Astrocyte (in vitro differentiated cells and primary cell): ENCODE results near the gene KLRC4. TPM values are rescaled to one million over a fixed set of nuclear protein-coding genes. Genes with fewer than 3 reads are reported as not detected.
"Not testable (repeated sequence)": the region's sequence is repeated elsewhere in the genome, so short reads cannot be mapped to it uniquely, and the experiment has no call there.

Experiments used
- DNase-seq: peaks from one replicate; pipeline ENCODE4 v3.0.0-alpha.2; 2010; ENCODE audit warnings: low read depth
- FAIRE-seq: peaks from 2 replicates; lab custom pipeline; 2011; peaks lifted over from hg19 to GRCh38; lab: Jason Lieb, UNC
- H2AFZ ChIP-seq: 2 replicates; pipeline ENCODE4 v1.6.0; 2012; ENCODE audit warnings: low read depth, low read length, inconsistent platforms
- H3K27ac ChIP-seq: 2 replicates; pipeline ENCODE4 v1.5.1; 2011; ENCODE audit warnings: low read depth, low read length, inconsistent platforms
- H3K27me3 ChIP-seq: 2 replicates; pipeline ENCODE4 v1.6.0; 2011; ENCODE audit warnings: low read length, inconsistent platforms; ENCODE audit not compliant: insufficient read depth
- H3K36me3 ChIP-seq: 2 replicates; pipeline ENCODE4 v1.5.1; 2011; ENCODE audit warnings: low read length, inconsistent platforms; ENCODE audit not compliant: insufficient read depth
- H3K4me1 ChIP-seq: 2 replicates; pipeline ENCODE4 v1.5.1; 2011; ENCODE audit warnings: low read length, inconsistent platforms; ENCODE audit not compliant: insufficient read depth
- H3K4me2 ChIP-seq: 2 replicates; pipeline ENCODE4 v1.6.0; 2012; ENCODE audit warnings: low read length, inconsistent platforms
- H3K4me3 ChIP-seq: 2 replicates; pipeline ENCODE4 v1.5.1; 2011; ENCODE audit warnings: low read depth, mild to moderate bottlenecking, low read length, inconsistent platforms; ENCODE audit not compliant: insufficient read depth
- H3K79me2 ChIP-seq: 2 replicates; pipeline ENCODE4 v1.6.0; 2012; ENCODE audit warnings: mild to moderate bottlenecking, low read length, inconsistent platforms; ENCODE audit not compliant: insufficient read depth
- H3K9ac ChIP-seq: 2 replicates; pipeline ENCODE4 v1.6.0; 2012; ENCODE audit warnings: mild to moderate bottlenecking, low read length, inconsistent platforms
- H3K9me3 ChIP-seq: 2 replicates; pipeline ENCODE4 v1.5.1; 2012; ENCODE audit warnings: low read depth, mild to moderate bottlenecking, low read length, inconsistent platforms; ENCODE audit not compliant: insufficient read depth
- H4K20me1 ChIP-seq: 2 replicates; pipeline ENCODE4 v1.6.0; 2012; ENCODE audit warnings: low read length, inconsistent platforms; ENCODE audit not compliant: insufficient read depth
- H3K27ac Mint-ChIP-seq: one replicate; pipeline ENCODE4 v1.8.0; 2021; ENCODE audit warnings: mild to moderate bottlenecking, mixed read lengths; ENCODE audit not compliant: unreplicated experiment
- H3K27me3 Mint-ChIP-seq: one replicate; pipeline ENCODE4 v1.8.0; 2021; ENCODE audit warnings: low read depth, mixed read lengths; ENCODE audit not compliant: unreplicated experiment
- H3K36me3 Mint-ChIP-seq: one replicate; pipeline ENCODE4 v1.8.0; 2021; ENCODE audit warnings: low read depth, mixed read lengths; ENCODE audit not compliant: unreplicated experiment
- H3K4me1 Mint-ChIP-seq: one replicate; pipeline ENCODE4 v1.8.0; 2021; ENCODE audit warnings: low read depth, mixed read lengths; ENCODE audit not compliant: unreplicated experiment
- H3K4me3 Mint-ChIP-seq: one replicate; pipeline ENCODE4 v1.8.0; 2021; ENCODE audit warnings: mild to moderate bottlenecking, moderate library complexity, mixed read lengths; ENCODE audit not compliant: unreplicated experiment
- H3K9me3 Mint-ChIP-seq: one replicate; pipeline ENCODE4 v1.8.0; 2021; ENCODE audit warnings: mild to moderate bottlenecking, mixed read lengths; ENCODE audit not compliant: unreplicated experiment
- EZH2 ChIP-seq: IDR thresholded peaks from 2 replicates; pipeline ENCODE4 v1.6.1; 2012; ENCODE audit warnings: mild to moderate bottlenecking, low read length, inconsistent platforms; ENCODE audit not compliant: insufficient read depth
- total RNA-seq: library from RNA; stranded (reverse); gene quantifications from 2 replicates; pipeline ENCODE4 v1.2.1, GENCODE V29; 2021
- TF ChIP-seq, protein P1 (sequence below): IDR thresholded peaks from 2 replicates; pipeline ENCODE4 v1.5.1; 2011; ENCODE audit warnings: low read depth, mild to moderate bottlenecking, inconsistent platforms, low read length, moderate library complexity; ENCODE audit not compliant: insufficient read depth

KLRC4 gene
- total RNA-seq, 1 donor from 2014 or later: 0.70 TPM

DNA sequence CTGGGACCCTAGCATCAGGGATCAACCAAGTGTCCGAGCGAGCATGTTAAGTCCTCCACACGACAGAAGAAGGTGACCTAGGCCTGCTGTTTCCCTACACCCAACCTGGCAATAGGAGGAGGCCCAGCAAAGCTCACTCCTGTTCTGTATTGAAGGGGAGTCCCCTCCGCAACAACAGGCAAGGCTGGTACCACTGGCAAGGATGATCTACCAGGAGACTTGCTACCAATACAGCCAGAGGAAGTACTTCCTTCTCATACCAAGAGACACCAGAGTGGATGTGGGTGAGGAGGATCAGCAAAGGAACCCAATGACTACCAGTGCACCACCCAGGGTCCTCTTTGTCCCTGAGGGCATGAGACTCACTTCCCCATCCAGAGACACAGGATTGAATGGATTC, 38.7 kb upstream of the KLRC4 start:
- H3K4me3 Mint-ChIP-seq: no peak overlapping the region
- H3K79me2 ChIP-seq: no peaks in the 10 kb centered on the region
- H3K4me3 ChIP-seq: no peak overlapping the region
- H3K27me3 ChIP-seq: no peaks in the 10 kb centered on the region
- H3K9me3 ChIP-seq: no peaks in the 10 kb centered on the region
- H3K9me3 Mint-ChIP-seq: no peaks in the 10 kb centered on the region
- no peak overlapping the region for H3K27ac ChIP-seq
- no peaks in the 10 kb centered on the region for H3K27me3 Mint-ChIP-seq
- no peak overlapping the region for H3K27ac Mint-ChIP-seq
- DNase-seq (no peak), FAIRE-seq (no peak)
- TF ChIP-seq, protein P1, sequence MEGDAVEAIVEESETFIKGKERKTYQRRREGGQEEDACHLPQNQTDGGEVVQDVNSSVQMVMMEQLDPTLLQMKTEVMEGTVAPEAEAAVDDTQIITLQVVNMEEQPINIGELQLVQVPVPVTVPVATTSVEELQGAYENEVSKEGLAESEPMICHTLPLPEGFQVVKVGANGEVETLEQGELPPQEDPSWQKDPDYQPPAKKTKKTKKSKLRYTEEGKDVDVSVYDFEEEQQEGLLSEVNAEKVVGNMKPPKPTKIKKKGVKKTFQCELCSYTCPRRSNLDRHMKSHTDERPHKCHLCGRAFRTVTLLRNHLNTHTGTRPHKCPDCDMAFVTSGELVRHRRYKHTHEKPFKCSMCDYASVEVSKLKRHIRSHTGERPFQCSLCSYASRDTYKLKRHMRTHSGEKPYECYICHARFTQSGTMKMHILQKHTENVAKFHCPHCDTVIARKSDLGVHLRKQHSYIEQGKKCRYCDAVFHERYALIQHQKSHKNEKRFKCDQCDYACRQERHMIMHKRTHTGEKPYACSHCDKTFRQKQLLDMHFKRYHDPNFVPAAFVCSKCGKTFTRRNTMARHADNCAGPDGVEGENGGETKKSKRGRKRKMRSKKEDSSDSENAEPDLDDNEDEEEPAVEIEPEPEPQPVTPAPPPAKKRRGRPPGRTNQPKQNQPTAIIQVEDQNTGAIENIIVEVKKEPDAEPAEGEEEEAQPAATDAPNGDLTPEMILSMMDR: no peak
- TF ChIP-seq EZH2: no peak
- H3K4me2 ChIP-seq: no peak overlapping the region
- H3K36me3 Mint-ChIP-seq: no peaks in the 10 kb centered on the region
- H2AFZ ChIP-seq: no peak overlapping the region
- no peaks in the 10 kb centered on the region for H3K36me3 ChIP-seq
- H3K9ac ChIP-seq: no peak overlapping the region
- H3K4me1 ChIP-seq: no peaks in the 10 kb centered on the region
- peaks cover 4% of the 10 kb centered on the region for H3K4me1 Mint-ChIP-seq
- no peaks in the 10 kb centered on the region for H4K20me1 ChIP-seq

DNA sequence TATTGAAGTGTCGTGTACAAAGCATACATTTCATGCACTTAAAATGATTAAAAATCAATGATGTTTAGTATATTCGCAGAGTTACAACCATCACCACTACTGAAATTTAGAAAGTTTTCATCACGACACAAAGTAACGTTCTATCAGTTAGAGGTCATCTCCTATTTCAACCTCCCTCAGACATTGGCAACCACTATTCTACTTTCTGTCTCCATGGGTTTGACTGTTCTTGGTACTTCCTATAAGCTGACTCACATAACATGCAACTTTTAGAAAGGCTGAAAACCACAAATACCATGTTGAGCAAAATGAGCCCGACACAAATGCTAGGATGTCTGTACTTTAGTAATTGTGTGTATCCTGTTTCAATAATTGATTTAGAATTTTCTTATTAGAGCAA, 36.5 kb upstream of the KLRC4 start:
- H3K9ac ChIP-seq, H3K4me2 ChIP-seq, H4K20me1 ChIP-seq, H3K4me1 Mint-ChIP-seq, H3K4me1 ChIP-seq, H3K36me3 ChIP-seq, H3K9me3 ChIP-seq, H3K79me2 ChIP-seq, H3K4me3 Mint-ChIP-seq, H3K27me3 Mint-ChIP-seq, H3K9me3 Mint-ChIP-seq, H3K27ac ChIP-seq, H2AFZ ChIP-seq, H3K4me3 ChIP-seq, H3K36me3 Mint-ChIP-seq, H3K27me3 ChIP-seq: not testable (repeated sequence)
- peak; percentile 10 for DNase-seq
- peak overlapping the region; percentile 72 for H3K27ac Mint-ChIP-seq
- FAIRE-seq: peak; percentile 62

DNA sequence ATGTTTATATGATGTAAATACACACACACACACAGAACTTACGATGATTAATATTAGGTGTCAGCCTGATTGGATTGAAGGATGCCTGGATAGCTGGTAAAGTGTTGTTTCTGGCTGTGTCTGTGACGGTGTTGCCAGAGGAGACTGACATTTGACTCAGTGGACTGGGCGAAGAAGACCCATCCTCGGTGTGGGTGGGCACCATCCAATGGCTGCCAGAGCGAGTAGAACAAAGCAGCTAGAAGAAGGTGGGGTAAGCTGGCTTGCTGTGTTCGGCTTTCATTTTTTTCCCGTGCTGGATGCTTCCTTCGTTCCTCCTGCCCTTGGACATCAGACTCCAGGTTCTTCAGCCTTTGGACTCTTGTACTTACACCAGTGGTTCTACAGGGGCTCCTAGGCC, 31.6 kb upstream of the KLRC4 start:
- H3K27ac Mint-ChIP-seq, H3K9me3 ChIP-seq, FAIRE-seq, H3K4me3 Mint-ChIP-seq, H4K20me1 ChIP-seq, H3K9ac ChIP-seq, H3K27ac ChIP-seq, H3K4me3 ChIP-seq, H3K4me2 ChIP-seq, H2AFZ ChIP-seq, H3K79me2 ChIP-seq, H3K27me3 ChIP-seq, H3K27me3 Mint-ChIP-seq, H3K9me3 Mint-ChIP-seq, H3K36me3 ChIP-seq, DNase-seq, H3K36me3 Mint-ChIP-seq, H3K4me1 Mint-ChIP-seq, H3K4me1 ChIP-seq: not testable (repeated sequence)

DNA sequence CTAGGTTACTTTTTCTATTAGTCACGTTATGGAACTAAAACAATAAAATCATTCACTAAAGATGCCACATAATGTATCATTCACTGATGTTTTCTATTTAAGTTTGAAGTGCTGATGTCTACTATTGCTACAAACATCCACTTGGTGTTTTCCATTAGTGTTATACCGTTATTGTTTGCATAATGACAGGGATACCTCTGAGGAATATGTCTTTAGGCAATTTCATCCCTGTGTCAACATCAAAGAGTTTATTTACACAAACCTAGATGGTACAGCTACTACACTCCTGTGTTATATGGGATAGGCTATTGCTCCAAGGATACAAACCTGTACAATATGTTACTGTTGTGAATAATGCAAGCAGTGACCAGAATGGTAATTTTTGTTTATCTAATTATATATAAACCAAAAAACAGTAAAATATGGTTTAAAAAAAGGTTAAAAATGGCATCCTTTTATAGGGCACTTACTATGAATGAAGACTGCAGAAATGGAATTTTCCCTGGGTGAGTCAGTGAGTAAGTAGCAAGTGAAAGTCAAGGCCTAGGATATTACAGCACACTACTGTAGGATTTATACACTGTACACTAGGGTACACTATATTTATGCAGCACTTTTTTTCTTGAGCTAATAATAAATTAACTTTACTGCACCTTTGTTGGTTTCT, 30.2 kb upstream of the KLRC4 start:
- peaks cover 13% of the 10 kb centered on the region for H3K4me1 Mint-ChIP-seq
- peak; percentile 90 for FAIRE-seq
- H3K27me3 ChIP-seq, H3K36me3 ChIP-seq, H3K36me3 Mint-ChIP-seq, H3K9me3 Mint-ChIP-seq, H2AFZ ChIP-seq, H3K27ac Mint-ChIP-seq, DNase-seq, H3K4me2 ChIP-seq, H3K9ac ChIP-seq, H3K9me3 ChIP-seq, H3K4me3 Mint-ChIP-seq, H3K79me2 ChIP-seq, H3K27ac ChIP-seq, H3K4me3 ChIP-seq, H3K4me1 ChIP-seq, H4K20me1 ChIP-seq, H3K27me3 Mint-ChIP-seq: not testable (repeated sequence)

DNA sequence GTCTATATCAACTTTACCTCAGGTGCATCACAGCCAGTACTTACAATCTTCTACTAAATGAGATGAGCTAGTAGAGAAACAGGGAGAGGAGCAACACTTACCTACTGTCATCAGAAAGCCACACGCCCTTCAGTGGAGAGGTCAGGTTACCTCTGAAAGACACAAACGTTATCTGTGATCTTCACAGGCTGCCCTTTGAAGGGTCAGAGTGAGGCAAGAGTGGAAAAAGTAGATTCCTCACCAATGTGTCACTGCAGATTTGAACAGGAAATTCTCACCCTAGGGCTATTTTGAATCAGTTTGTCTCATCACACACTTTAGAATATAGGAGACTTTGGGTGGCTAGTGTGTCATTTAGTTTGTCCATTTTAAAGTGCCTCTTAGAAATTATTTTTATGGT, 28.0 kb upstream of the KLRC4 start:
- not testable (repeated sequence) for H3K27ac Mint-ChIP-seq, H3K9me3 Mint-ChIP-seq, H3K9me3 ChIP-seq, H3K9ac ChIP-seq, H3K27ac ChIP-seq, H3K4me3 ChIP-seq, H3K79me2 ChIP-seq, H3K36me3 Mint-ChIP-seq, H2AFZ ChIP-seq, H3K4me2 ChIP-seq, H3K4me3 Mint-ChIP-seq, H3K27me3 Mint-ChIP-seq, H3K27me3 ChIP-seq, H4K20me1 ChIP-seq, H3K4me1 ChIP-seq, DNase-seq, H3K36me3 ChIP-seq
- FAIRE-seq: peak; percentile 81
- H3K4me1 Mint-ChIP-seq: peaks cover 13% of the 10 kb centered on the region
